NCI-H2171 (cell line): ENCODE data around the gene EVI2B.
"Not testable (repeated sequence)": the region's sequence is repeated elsewhere in the genome, so short reads cannot be mapped to it uniquely, and the experiment has no call there.

Experiments
- DNase-seq: peaks from one replicate; lab custom pipeline; 2025; lab: John Stamatoyannopoulos, UW

The EVI2B gene

DNA sequence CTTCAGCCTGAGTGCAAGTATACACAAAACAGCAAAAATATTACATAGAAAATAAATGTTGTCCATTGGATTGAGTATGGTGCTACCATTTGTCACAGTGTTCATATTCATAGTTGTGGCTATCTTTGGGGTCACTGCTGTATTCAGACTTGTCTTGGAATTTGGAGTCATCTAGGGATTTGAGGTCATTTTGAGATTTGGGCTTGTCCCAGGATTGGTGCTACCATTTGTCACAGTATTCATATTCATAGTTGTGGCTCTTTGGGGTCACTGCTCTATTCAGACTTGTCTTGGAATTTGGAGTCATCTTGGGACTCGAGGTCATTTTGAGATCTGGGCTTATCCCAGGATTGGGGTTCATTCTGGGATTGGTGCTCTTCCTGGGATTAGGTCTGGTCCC lies 41.6 kb downstream of the EVI2B start:
- no peak for DNase-seq

DNA sequence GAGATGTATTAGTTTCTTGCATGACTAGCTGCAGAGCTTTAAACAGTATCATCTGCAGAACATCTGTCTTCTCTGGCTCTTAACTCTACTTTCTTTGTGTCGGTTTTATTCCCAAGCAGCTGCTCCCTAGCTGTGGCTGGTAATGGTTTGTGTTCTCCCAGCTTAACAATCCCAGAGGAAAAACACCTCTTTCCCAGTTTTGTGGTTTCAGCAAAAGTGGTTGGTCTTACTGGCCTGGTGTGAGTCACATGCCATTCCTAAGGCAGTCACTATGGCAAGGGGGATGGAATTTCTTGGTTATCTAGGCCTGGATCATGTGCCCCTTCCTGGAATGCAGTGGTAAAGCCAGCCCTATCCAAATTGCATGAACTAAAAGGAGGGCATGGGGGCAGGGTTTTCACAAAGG lies 44.3 kb downstream of the EVI2B start:
- DNase-seq, result no peak

DNA sequence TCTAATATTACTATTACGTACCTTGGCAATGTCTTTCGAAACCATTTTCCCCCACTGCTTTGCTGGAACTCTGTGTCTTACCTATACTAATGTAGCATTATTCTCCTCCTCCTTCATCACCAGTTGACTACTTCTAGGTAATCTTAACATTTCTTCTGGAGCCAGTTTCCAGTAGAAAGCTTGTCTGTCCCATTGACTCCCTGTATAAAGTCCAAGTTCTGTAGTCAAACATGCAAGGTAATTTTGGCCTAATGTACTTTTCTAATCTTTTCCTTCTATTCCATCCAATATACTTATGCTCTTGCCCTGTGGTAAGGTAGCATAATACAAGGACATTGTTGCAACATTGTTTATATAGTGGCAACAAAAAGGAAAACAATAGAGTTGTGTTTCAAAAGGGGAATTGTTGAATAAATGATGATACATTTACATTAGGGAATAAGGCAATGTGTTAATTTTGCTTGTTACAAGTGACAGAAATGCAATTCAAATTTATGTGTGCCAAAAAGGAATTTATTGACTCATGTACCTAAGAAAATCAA lies 44.7 kb downstream of the EVI2B start:
- DNase-seq, result no peak

DNA sequence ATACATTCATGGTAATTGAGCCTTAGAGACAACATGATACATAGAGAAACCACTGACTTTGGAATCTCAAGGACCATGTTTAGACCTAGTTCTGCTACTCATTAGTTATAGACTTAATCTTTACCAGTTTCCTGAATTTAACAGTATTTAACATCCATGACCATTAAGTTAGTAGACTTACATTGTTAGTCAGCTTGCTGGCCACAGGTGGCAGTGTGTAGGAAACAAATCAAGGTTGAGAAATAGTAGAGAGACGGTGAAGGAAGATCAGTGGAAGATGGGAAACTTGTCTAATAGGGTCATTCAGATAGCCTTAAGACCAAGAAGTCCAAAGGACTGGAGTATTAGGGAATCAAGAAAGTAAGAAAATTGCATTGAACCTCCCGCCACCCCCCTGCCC lies 47.8 kb downstream of the EVI2B start:
- DNase-seq, result no peak

DNA sequence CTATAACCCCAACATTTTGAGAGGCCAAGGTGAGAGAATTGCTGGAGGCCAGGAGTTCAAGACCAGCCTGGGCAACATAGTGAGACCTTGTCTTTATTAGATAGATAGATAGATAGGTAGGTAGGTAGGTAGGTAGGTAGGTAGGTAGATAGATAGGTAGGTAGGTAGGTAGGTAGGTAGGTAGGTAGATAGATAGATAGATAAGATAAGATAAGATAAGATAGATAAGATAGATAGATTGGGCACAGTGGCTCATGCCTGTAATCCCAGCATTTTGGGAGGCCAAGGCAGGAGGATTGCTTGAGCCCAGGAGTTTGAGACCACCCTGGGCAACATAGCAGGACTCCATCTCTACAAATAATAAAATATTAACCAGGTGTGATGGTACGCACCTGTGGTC lies 50.9 kb downstream of the EVI2B start:
- not testable (repeated sequence) for DNase-seq

DNA sequence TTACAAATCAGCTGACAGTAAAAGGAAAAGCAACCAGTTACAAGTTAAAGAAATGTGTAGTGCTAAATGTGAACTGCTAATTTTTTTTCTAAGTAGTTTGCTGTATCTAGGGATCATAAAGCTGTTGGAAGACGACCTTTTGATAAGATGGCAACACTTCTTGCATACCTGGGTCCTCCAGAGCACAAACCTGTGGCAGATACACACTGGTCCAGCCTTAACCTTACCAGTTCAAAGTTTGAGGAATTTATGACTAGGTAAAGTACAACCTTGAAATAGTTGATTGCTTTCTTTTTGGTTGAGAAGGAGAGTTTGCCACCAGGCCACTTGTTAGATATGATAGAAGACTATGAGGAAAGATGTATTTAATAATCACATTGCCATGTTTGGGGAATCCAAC lies 52.3 kb downstream of the EVI2B start:
- DNase-seq, result no peak

DNA sequence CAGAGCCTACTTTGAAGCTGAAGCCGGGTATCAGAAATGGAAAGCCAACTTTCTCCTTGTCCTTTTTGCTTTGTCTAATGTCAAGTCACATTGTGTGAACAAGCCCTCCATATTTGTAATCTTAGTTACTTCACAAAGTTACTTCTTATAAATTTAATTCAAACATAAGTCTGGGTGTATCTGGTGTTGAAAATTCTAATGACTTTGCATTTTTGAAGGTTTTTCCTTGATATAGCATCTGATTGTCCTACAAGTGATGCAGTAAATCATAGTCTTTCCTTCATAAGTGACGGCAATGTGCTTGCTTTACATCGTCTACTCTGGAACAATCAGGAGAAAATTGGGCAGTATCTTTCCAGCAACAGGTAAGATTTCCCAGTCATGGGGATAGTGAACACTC lies 53.7 kb downstream of the EVI2B start:
- DNase-seq, result no peak

DNA sequence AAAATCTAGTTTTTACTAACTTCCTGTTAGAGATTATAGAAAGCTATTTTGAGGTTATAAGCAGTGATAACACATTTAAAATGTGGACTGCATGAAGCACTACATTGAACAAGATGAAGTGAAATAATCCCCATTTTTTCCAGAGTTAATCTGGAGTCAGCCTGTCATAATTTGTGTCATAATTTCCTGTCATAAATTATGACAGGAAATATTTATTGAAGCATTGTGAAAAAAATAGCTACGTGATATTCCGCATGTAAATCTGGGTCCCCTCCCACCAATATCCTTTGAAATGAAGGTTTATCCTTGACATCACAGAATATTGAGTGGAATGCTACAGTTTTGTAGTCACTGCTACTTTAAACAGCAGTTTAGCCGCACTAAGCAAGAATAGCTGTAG lies 56.9 kb downstream of the EVI2B start:
- no peak for DNase-seq

DNA sequence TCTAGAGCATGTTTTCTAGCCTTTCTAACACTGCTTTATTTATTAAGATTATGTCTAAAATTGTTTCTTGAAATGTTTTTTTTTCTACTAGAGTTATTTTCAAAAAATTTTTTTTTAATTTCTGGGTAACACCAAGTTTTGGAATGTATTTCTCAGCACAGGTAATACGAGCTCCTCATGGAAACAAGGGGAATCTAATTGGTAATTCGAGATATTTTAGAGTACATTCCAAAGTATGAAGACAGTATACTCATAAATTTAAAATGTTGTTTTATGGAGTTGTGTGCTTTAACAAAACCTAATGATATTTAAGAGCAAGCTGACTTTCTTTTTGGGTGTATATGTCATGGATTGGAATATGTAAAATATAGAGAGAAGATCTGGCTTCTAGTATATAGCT lies 59.2 kb downstream of the EVI2B start:
- DNase-seq, result no peak
